OCI-LY3 (cell line): Measurements from ENCODE around the gene DYRK1B.

Experiments
- EZH2phosphoT487 ChIP-seq: fragments of 200-600 bp; shearing (Covaris generic); IDR thresholded peaks from 2 replicates; pipeline ENCODE4 v1.6.1; 2018; ENCODE audit warnings: antibody characterized with exemption, mixed run types, low read depth
- TF ChIP-seq, protein P1 (sequence below): fragments of 200-600, 300-600 bp; sonication (generic); IDR thresholded peaks from 2 replicates; pipeline ENCODE4 v1.5.1; 2014; ENCODE audit warnings: antibody characterized with exemption, low read length, low read depth

DNA sequence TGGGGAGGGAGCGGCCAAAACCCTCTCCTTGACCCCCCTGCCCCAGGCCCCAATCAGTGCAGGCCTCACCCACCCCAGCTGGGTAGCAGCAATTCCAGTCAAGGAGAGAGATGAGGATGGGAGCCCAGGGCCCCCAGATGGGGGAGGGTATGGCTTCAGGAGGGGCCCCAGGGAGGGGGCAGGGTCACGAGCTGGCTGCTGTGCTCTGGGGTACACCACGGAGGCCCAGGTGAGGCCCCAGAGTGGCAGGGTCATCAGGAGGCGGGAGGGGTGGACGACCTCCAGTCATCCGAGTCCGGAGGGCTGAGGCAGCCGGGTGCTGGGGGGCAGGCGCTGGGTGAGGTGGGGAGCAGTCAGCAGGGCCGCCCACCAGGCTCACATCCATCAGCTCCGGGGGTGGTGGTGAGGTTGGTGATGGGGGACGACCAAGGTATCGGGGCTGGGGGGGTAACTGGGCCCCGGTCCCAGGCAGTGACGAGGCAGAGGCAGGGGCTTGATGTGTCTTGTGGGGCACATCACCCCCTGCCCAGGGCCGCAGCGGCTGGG is 8.4 kb downstream of the DYRK1B start:
- TF ChIP-seq, protein P1, sequence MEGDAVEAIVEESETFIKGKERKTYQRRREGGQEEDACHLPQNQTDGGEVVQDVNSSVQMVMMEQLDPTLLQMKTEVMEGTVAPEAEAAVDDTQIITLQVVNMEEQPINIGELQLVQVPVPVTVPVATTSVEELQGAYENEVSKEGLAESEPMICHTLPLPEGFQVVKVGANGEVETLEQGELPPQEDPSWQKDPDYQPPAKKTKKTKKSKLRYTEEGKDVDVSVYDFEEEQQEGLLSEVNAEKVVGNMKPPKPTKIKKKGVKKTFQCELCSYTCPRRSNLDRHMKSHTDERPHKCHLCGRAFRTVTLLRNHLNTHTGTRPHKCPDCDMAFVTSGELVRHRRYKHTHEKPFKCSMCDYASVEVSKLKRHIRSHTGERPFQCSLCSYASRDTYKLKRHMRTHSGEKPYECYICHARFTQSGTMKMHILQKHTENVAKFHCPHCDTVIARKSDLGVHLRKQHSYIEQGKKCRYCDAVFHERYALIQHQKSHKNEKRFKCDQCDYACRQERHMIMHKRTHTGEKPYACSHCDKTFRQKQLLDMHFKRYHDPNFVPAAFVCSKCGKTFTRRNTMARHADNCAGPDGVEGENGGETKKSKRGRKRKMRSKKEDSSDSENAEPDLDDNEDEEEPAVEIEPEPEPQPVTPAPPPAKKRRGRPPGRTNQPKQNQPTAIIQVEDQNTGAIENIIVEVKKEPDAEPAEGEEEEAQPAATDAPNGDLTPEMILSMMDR = no peak
- TF ChIP-seq EZH2phosphoT487 = no peak
